HL-60 (cell line): Measurements from ENCODE around the gene NPHP4.

Source experiments
- DNase-seq, 2 experiments: peaks; one replicate each; pipeline ENCODE4 v3.0.0-alpha.2; 2010 to 2020; ENCODE audit warnings: low read depth in 1 of 2, low spot score in 1 of 2
- H3K27ac ChIP-seq: fragments of 250-450 bp; sonication (Bioruptor Pico); replicated peaks from 2 replicates; pipeline ENCODE4 v1.5.1; 2020; ENCODE audit warnings: mild to moderate bottlenecking, moderate library complexity
- H3K27me3 ChIP-seq: fragments of 250-450 bp; sonication (Bioruptor Pico); 2 replicates; pipeline ENCODE4 v1.5.1; 2021; ENCODE audit warnings: mild to moderate bottlenecking, moderate library complexity; ENCODE audit not compliant: insufficient read depth, poor library complexity, severe bottlenecking
- H3K4me3 ChIP-seq: replicated peaks from 2 replicates; pipeline ENCODE4 v1.5.1; 2011; ENCODE audit warnings: mild to moderate bottlenecking, control low read depth, low read length; ENCODE audit not compliant: insufficient read depth
- CTCF ChIP-seq: IDR thresholded peaks from one replicate; pipeline ENCODE4 v1.5.1; 2011; ENCODE audit warnings: low read length, control low read depth, inconsistent platforms; ENCODE audit not compliant: insufficient read depth
- GABPA ChIP-seq: IDR thresholded peaks from 2 replicates; pipeline ENCODE4 v1.6.1; 2012; ENCODE audit warnings: low read depth
- POLR2AphosphoS5 ChIP-seq: IDR thresholded peaks from 2 replicates; pipeline ENCODE4 v1.6.1; 2012; ENCODE audit warnings: low read depth
- REST ChIP-seq: IDR thresholded peaks from 2 replicates; pipeline ENCODE4 v1.6.1; 2012; ENCODE audit warnings: low read depth; ENCODE audit not compliant: insufficient replicate concordance
- SPI1 ChIP-seq: IDR thresholded peaks from 2 replicates; pipeline ENCODE4 v1.6.1; 2012; ENCODE audit warnings: low read depth, mild to moderate bottlenecking, borderline replicate concordance

The NPHP4 gene

GRCh38 chr1:5909576-5910275 lies 82.5 kb downstream of the NPHP4 start:
- TF ChIP-seq GABPA (no peak), CTCF (no peak), SPI1 (no peak), REST (no peak), POLR2AphosphoS5 (no peak)
- no peaks in the 10 kb centered on the region for H3K27me3 ChIP-seq
- H3K27ac ChIP-seq, result no peak overlapping the region
- DNase-seq, result no peak
- H3K4me3 ChIP-seq, result no peak overlapping the region

GRCh38 chr1:5908461-5909375 lies 83.5 kb downstream of the NPHP4 start:
- DNase-seq, result no peak
- Histone ChIP-seq H3K27ac (no peak overlapping the region), H3K27me3 (no peaks in the 10 kb centered on the region), H3K4me3 (no peak overlapping the region)
- TF ChIP-seq GABPA, result no peak

GRCh38 chr1:5907966-5908365 lies 84.3 kb downstream of the NPHP4 start:
- no peak for TF ChIP-seq POLR2AphosphoS5
- TF ChIP-seq SPI1, result no peak
- no peak for TF ChIP-seq REST
- TF ChIP-seq GABPA, result no peak
- TF ChIP-seq CTCF, result no peak
- Histone ChIP-seq H3K27me3 (no peaks in the 10 kb centered on the region), H3K4me3 (no peak overlapping the region), H3K27ac (no peak overlapping the region)
- DNase-seq, result no peak

GRCh38 chr1:5907386-5907785 lies 84.8 kb downstream of the NPHP4 start:
- Histone ChIP-seq H3K27ac (no peak overlapping the region), H3K27me3 (no peaks in the 10 kb centered on the region), H3K4me3 (no peak overlapping the region)
- no peak for TF ChIP-seq CTCF
- TF ChIP-seq SPI1, result no peak
- TF ChIP-seq GABPA, result no peak
- no peak for TF ChIP-seq POLR2AphosphoS5
- no peak for TF ChIP-seq REST
- DNase-seq, result no peak
